ENCODE data around the gene GPN1.
"Not testable (repeated sequence)": the region's sequence is repeated elsewhere in the genome, so short reads cannot be mapped to it uniquely, and the experiment has no call there.

The GPN1 gene

GRCh38 chr2:27628767-27629709, at the start of gene GPN1, which contains the start of gene CCDC121:
TSS of gene GPN1 (plus strand) at chr2:27629050. CDS start at chr2:27629059, 9 bp downstream.
TSS of gene CCDC121 (minus strand) at chr2:27629012. CDS start at chr2:27627799, 1,213 bp downstream.
- no peak for DNase-seq

- DNase-seq, result no peak
Measured at GRCh38 chr2:27581417-27582128, 47.3 kb upstream of the GPN1 start.

DNA sequence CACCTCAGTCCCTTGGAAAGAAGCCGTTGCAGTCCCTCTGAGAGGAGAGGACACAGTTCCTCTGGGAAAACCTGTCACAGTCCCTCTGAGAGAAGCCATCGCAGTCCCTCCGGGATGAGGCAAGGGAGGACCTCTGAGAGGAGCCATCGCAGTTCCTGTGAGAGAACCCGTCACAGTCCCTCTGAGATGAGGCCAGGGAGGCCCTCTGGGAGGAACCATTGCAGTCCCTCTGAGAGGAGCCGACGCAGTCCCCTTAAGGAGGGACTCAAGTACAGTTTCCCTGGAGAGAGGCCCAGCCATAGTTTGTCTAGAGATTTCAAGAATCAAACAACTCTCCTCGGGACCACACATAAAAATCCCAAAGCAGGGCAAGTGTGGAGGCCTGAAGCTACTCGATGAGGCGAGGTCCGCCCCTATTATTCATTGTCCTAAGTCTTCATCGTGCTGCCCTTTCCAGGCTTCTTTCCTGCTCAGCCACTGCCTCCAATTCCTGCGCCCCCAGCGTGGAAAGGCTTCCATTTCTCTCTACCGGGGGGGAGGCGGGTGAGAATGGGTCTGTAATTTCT, 46.6 kb upstream of the GPN1 start:
- DNase-seq, result no peak

GRCh38 chr2:27582695-27583389, 46.0 kb upstream of the GPN1 start, which contains the start of gene ZNF512:
TSS of gene ZNF512 (plus strand) at chr2:27583042. CDS start at chr2:27583113, 71 bp downstream.
- no peak for DNase-seq

- no peak for DNase-seq
Measured at GRCh38 chr2:27583390-27583915, 45.4 kb upstream of the GPN1 start.

DNA sequence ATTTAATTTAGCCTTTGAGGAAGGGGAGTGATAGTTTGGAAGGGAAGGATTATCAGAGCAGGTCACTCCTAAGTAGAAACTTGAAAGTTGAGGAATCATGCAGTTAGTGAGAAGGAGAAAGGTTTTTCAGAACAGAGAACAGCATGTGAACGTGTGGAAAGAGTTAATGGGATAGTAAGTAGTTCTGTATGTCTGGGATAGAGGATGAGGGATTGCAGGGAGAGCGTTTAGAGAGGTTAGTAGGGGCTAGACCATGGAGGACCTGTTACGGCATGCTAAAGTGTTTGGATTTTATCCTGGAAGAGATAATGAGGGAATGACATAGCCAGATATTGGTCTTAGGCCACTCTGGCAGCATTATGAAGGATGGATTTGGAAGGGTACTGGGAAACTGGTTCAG, 44.3 kb upstream of the GPN1 start:
- no peak for DNase-seq

DNA sequence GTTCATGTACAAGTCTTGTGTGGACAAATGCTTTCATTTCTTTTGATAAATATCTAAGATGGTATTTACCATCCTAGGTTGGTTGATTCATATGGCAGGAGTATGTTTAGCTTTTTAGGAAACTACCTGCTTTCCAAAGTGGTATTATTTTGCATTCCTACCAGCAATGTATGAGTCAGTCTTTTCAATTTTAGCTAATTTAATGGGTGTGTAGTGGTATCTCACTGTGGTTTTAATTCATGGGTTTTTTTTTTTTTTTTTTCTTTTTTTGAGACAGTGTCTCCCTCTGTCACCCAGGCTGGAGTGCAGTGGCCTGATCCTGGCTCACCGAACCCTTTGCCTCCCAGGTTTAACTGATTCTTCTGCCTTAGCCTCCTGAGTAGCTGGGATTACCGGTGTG, 41.8 kb upstream of the GPN1 start:
- no peak for DNase-seq

GRCh38 chr2:27588308-27588707, 40.5 kb upstream of the GPN1 start:
- DNase-seq, result no peak

DNA sequence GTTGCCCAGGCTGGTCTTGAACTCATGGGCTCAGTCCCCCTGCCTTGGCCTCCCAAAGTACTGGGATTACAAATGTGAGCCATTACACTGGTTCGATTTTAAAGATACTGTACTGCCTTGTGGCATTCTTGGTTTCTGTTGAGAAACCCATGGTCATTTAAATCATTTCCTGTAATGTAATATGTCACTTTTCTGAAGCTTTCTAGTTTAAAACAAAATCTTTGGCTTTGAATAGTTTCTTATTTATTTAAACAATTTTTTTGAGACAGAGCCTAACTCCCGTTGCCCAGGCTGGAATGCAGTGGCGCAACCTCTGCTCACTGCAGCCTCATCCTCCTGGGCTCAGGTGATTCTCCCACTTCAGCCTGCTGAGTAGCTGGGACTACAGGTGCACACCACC, 37.1 kb upstream of the GPN1 start:
- no peak for DNase-seq

DNA sequence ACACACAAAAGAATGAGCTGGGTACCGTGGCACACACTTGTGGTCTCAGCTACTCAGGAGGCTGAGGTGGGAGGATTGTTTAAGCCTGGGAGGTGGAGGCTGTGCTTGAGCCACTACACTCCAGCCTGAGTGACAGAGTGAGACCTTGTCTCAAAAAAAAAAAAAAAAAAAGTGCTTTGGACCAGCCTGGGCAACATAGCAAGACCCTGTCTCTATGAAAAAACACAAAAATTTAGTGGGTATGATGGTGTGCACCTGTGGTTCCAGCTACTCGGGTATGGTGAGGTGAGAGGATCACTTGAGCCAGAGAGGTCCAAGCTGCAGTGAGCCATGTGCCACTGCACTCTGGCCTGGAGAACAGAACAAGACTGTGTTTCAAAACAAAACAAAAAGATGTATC, 35.6 kb upstream of the GPN1 start:
- DNase-seq, result no peak

GRCh38 chr2:27594020-27594703, 34.7 kb upstream of the GPN1 start:
- DNase-seq, result not testable (repeated sequence)

GRCh38 chr2:27595412-27595811, 33.4 kb upstream of the GPN1 start:
- not testable (repeated sequence) for DNase-seq

DNA sequence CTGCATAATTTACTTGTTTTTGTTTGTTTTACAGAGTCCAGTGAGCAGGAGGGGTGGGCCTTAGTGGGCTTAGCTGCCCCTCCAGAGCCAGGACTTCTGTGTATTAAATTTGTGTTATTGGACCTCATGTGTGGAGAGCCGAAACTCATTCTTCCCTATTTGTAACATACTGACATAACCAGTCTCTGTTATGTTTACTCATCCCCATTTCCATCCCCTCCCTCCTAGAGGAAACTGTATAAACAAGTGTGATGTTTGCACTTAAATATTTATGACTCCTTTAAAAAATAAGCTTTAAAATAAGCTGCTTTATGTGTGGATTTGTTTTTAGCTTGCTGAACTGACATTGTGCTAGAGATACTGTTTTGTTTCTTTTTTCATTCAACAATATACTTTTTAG, 32.2 kb upstream of the GPN1 start:
- no peak for DNase-seq

- DNase-seq, result no peak
Measured at GRCh38 chr2:27606611-27607010, 22.2 kb upstream of the GPN1 start.

DNA sequence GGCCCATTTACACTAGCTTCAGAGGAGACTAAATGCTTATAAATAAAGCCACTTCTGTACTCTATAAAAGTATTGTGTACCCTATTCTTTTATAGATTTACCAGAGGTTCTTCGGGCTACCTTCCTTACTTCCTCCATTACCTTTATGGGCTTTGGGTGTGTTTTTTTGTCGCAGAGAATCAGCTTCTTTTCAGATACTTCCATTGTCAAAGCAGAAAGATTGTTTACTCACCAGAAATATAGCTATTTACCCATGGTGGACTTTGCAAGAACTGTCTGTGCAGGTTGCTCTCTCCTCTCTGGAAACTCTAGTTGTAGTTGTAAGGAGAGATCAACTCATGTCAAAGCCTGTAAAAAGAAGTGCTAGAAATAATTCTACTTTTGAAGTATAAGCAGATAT, 14.9 kb upstream of the GPN1 start:
- no peak for DNase-seq

GRCh38 chr2:27615316-27615715, 13.5 kb upstream of the GPN1 start:
- no peak for DNase-seq

DNA sequence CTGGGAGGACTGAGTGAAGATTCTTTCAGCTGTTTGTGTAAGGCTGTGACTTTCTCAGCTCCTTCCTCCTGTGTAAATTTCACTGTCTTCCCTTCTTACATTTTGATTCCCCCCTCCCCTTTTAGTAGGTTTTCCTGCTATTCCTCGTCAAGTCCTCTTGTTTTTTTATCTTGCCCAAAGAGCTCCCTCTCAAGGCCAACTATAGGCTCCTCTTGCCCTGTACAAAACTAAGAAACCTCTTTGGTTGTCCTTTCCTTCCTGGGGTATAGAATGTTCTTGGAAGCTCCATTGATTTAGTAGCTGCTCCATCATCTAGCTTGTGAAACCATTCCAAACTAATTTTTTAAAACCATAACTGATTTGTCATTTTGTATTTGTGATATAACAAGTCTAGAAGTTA, 7.3 kb upstream of the GPN1 start:
- DNase-seq, result no peak

DNA sequence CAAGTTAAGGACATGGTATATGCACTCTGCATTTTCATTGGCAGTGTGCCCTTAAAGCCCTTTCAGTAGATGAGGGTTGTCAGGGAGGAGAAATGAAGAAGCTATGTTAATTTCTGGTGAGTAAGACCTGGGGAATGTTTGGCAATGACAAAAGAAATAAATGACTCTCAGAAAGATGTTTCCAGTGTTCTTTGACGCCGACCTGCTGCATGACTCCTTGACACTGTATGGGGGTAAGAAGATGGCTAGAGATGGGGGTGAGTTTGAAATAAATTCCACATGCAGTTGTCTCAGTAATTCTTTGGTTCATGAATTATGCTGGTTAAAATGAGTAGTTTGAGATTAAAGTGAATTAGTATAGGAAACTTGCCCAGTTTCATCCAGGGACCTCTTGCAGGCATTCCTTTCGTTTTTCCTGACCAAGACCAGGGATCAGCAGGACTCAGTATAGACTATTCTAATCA, 5.9 kb upstream of the GPN1 start:
- no peak for DNase-seq

- DNase-seq, result no peak
Measured at GRCh38 chr2:27624943-27625342, 3.9 kb upstream of the GPN1 start.

DNA sequence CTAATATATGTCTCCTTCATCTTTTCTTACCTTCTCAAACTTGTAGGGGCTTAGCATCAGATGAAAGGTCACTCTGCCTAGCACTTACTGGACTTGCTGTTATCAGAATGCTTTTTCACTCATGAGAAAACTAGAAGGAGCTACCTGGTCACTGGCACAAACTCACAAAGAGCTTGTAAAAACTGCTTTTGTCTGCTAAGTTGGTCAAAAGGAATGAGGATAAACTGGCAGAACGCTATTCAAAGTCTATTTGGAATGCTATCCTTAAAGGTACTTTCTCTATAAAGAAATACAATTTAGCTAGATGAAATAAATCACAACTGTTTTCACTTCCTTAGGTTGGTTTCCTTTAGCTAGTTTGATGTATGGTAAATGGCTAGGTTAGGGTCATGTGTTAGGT, 2.5 kb upstream of the GPN1 start:
- DNase-seq, result not testable (repeated sequence)

- DNase-seq, result not testable (repeated sequence)
Measured at GRCh38 chr2:27626921-27627320, 1.9 kb upstream of the GPN1 start.

All from cortex of kidney (tissue), 1 donor.